Measurements from ENCODE around the gene FKBP15. TPM values are rescaled to one million over a fixed set of nuclear protein-coding genes. Genes with fewer than 3 reads are reported as not detected.

FKBP15 gene
- total and polyA plus RNA-seq, 2 of the 8 experiments (the other 6 are each of a cell fraction or from before 2014, with no cell fraction given) = 9.9 to 13.8 TPM

GRCh38 chr9:113237026-113237425 is 15.9 kb upstream of the FKBP15 start:
- no peak overlapping the region for H2BK15ac ChIP-seq (ENCODE audit: low read length)
- H2BK120ac ChIP-seq (replicated peaks; ENCODE audit: low read depth, low read length) = no peak overlapping the region
- H3K27me3 ChIP-seq (replicated peaks in 1 of 4; ENCODE audit: control insufficient read depth in 3 of 4, extremely low read depth in 1 of 4, insufficient read depth in 3 of 4, low read length in 3 of 4) = no peaks in the 10 kb centered on the region
- H3K14ac ChIP-seq (ENCODE audit: insufficient read length) = no peak overlapping the region
- H2AFZ ChIP-seq (ENCODE audit: low read length) = no peak overlapping the region
- no peak overlapping the region for H2BK12ac ChIP-seq (ENCODE audit: low read depth, low read length)
- no peak overlapping the region for H3K4me2 ChIP-seq (ENCODE audit: insufficient read depth in 1 of 2, low read depth in 2 of 2, low read length in 2 of 2)
- no peak overlapping the region for H3K4ac ChIP-seq (replicated peaks; ENCODE audit: insufficient read length, low read depth, low read length)
- no peak overlapping the region for H3K9ac ChIP-seq (replicated peaks in 1 of 4; ENCODE audit: extremely low read depth in 1 of 4, low read depth in 3 of 4, low read length in 3 of 4)
- FAIRE-seq = no peak
- H3K23me2 ChIP-seq (ENCODE audit: low read depth, low read length) = no peaks in the 10 kb centered on the region
- H4K8ac ChIP-seq (ENCODE audit: extremely low read depth, insufficient read depth, low read length) = no peak overlapping the region
- no peak overlapping the region for H2AK5ac ChIP-seq (ENCODE audit: low read depth, low read length)
- H3K4me1 ChIP-seq (replicated peaks in 1 of 4; ENCODE audit: control insufficient read depth in 3 of 4, insufficient read depth in 4 of 4, low read length in 3 of 4) = no peaks in the 10 kb centered on the region
- no peaks in the 10 kb centered on the region for H3K79me1 ChIP-seq (ENCODE audit: low read depth, low read length)
- no peak overlapping the region for H4K91ac ChIP-seq (replicated peaks; ENCODE audit: insufficient read length, low read length)
- no peak for TF ChIP-seq SAP30 (IDR thresholded peaks at IDR 0.05; ENCODE audit: insufficient read depth, insufficient replicate concordance, low read length)
- no peak for TF ChIP-seq RAD21 (IDR thresholded peaks at IDR 0.05 in 1 of 2, conservative IDR thresholded peaks at IDR 0.05 in 1 of 2; ENCODE audit: low read depth in 2 of 2, low read length in 2 of 2)
- no peak for TF ChIP-seq TBP (IDR thresholded peaks at IDR 0.05; ENCODE audit: low read depth, low read length)
- TF ChIP-seq CHD2 (IDR thresholded peaks at IDR 0.05; ENCODE audit: low read length) = no peak
- no peak for TF ChIP-seq SP4 (IDR thresholded peaks at IDR 0.05; ENCODE audit: low read length)
- TF ChIP-seq SIRT6 (IDR thresholded peaks at IDR 0.05; ENCODE audit: low read length) = no peak
- H3K56ac ChIP-seq (replicated peaks; ENCODE audit: insufficient read length, low read depth, low read length) = no peak overlapping the region
- 91% methylated on average over 4 of the region's 4 CpGs; no CpG with 5 or more reads in 1 of the 2 experiments for WGBS, 2 experiments (ENCODE audit: extremely low coverage in 1 of 2, insufficient coverage in 1 of 2, insufficient read length in 1 of 2, insufficient replicate concordance in 2 of 2, low coverage in 1 of 2, low lambda C conversion rate in 2 of 2, missing lambda C conversion rate in 1 of 2)
- no peak overlapping the region for H3K27ac ChIP-seq (ENCODE audit: low read depth, low read length)
- H3K4me3 ChIP-seq (ENCODE audit: extremely low read depth in 1 of 4, insufficient read depth in 2 of 4, low read depth in 3 of 4, low read length in 4 of 4) = no peak overlapping the region
- H3K79me2 ChIP-seq (ENCODE audit: control insufficient read depth in 1 of 2, insufficient read depth in 2 of 2, low read length in 2 of 2) = no peaks in the 10 kb centered on the region
- no peak overlapping the region for H4K5ac ChIP-seq (ENCODE audit: insufficient read length, low read depth, low read length)
- H4K20me1 ChIP-seq (replicated peaks in 1 of 2; ENCODE audit: control insufficient read depth in 1 of 2, insufficient read depth in 2 of 2, low read length in 2 of 2) = peaks cover 0 to 1% of the 10 kb centered on the region in 2 experiments
- H3K18ac ChIP-seq (ENCODE audit: extremely low read depth, low read length) = no peak overlapping the region
- no peak overlapping the region for H3K23ac ChIP-seq (ENCODE audit: insufficient read length)
- H3K36me3 ChIP-seq (ENCODE audit: control insufficient read depth in 2 of 4, insufficient read depth in 4 of 4, low read length in 3 of 4) = no peaks in the 10 kb centered on the region
- CTCF ChIA-PET (ENCODE audit: partially characterized antibody) = interaction anchor here (1.0 kb wide), 1 partner anchor 14 kb away, joined by 3 read pairs; no protein-coding TSS in a partner anchor
- DNase-seq (ENCODE audit: low read depth in 1 of 2, low spot score in 2 of 2) = no peak
- H2BK20ac ChIP-seq (ENCODE audit: low read length) = no peak overlapping the region
- H3K9me3 ChIP-seq (ENCODE audit: insufficient read depth in 2 of 2, low read depth in 1 of 2, low read length in 1 of 2) = no peaks in the 10 kb centered on the region
- POLR2A ChIA-PET (ENCODE audit: partially characterized antibody) = no interaction called here
- no peak overlapping the region for H2BK5ac ChIP-seq (ENCODE audit: low read depth, low read length)

Measured in H1 (cell line).